Measurements from ENCODE around the gene OXA1L.
"Not testable (repeated sequence)": the region's sequence is repeated elsewhere in the genome, so short reads cannot be mapped to it uniquely, and the experiment has no call there.

Gene OXA1L

DNA sequence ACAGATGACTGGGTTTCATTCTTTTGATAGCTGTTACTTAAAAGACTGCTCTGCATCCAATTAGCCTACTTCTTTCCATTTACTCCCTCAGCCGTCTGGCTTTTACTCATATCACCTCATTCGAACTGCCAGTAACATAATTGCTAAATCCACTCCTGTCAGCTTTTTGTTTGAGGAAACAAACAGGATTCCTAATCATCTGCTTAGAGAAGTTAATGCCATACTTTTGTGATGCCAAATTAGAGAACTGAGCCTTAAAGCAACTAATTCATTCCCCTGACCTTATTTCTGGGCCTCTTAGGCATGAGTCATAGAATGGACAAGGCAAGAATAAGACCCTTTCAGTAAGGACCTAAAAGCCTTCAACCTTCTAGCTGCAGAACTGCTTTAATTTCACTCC, 2.9 kb downstream of the OXA1L start:
- H3K27ac ChIP-seq, result no peak overlapping the region
- DNase-seq (ENCODE audit: low spot score), result no peak
- H3K4me3 ChIP-seq, result no peak overlapping the region
- TF ChIP-seq, protein P1, sequence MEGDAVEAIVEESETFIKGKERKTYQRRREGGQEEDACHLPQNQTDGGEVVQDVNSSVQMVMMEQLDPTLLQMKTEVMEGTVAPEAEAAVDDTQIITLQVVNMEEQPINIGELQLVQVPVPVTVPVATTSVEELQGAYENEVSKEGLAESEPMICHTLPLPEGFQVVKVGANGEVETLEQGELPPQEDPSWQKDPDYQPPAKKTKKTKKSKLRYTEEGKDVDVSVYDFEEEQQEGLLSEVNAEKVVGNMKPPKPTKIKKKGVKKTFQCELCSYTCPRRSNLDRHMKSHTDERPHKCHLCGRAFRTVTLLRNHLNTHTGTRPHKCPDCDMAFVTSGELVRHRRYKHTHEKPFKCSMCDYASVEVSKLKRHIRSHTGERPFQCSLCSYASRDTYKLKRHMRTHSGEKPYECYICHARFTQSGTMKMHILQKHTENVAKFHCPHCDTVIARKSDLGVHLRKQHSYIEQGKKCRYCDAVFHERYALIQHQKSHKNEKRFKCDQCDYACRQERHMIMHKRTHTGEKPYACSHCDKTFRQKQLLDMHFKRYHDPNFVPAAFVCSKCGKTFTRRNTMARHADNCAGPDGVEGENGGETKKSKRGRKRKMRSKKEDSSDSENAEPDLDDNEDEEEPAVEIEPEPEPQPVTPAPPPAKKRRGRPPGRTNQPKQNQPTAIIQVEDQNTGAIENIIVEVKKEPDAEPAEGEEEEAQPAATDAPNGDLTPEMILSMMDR (IDR thresholded peaks at IDR 0.05), result no peak

DNA sequence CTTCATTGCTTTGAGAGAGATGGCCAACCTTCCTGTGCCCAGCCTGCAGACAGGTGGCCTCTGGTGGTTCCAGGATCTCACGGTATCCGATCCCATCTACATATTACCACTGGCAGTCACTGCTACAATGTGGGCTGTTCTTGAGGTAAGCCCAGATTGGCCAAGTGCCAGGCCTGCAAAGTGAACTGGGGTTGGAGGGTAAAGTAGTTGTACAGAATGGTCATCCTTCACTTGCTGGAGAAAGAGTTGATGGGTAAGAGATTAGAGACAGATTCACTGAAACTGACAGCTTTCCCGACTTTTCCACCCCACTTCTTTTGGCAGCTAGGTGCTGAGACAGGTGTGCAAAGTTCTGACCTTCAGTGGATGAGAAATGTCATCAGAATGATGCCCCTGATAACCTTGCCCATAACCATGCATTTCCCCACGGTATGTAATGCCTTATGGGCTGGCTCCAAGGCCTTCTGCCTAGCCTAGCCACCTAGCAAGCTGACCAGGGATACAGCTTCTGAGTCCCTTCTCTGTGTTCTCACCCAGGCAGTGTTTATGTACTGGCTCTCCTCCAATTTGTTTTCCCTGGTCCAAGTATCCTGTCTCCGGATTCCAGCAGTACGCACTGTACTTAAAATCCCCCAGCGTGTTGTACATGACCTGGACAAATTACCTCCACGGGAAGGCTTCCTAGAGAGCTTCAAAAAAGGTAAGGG, 4.1 kb downstream of the OXA1L start:
- no peak for DNase-seq (ENCODE audit: low spot score)
- H3K4me3 ChIP-seq, result no peak overlapping the region
- H3K27ac ChIP-seq, result no peak overlapping the region
- TF ChIP-seq, protein P1 (IDR thresholded peaks at IDR 0.05), result no peak

DNA sequence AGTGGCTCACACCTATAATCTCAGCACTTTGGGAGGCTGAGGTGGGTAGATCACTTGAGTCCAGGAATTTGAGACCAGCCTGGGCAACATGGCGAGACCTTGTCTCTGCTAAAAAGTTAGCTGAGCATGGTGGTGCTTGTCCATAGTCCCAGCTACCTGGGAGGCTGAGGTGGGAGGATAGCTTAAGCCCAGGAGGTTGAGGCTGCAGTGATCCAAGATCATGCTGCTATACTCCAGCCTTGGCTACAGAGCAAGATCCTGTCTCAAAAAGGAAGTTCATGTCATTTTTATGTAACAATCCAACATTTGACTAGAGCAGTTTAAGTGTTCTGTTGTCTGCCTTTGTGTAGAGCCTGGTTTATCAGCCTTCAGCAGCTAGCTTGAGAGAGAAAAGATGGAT, 6.2 kb downstream of the OXA1L start:
- no peak for DNase-seq (ENCODE audit: low spot score)
- Histone ChIP-seq H3K27ac (no peak overlapping the region), H3K4me3 (no peak overlapping the region)
- TF ChIP-seq, protein P1 (IDR thresholded peaks at IDR 0.05), result no peak

DNA sequence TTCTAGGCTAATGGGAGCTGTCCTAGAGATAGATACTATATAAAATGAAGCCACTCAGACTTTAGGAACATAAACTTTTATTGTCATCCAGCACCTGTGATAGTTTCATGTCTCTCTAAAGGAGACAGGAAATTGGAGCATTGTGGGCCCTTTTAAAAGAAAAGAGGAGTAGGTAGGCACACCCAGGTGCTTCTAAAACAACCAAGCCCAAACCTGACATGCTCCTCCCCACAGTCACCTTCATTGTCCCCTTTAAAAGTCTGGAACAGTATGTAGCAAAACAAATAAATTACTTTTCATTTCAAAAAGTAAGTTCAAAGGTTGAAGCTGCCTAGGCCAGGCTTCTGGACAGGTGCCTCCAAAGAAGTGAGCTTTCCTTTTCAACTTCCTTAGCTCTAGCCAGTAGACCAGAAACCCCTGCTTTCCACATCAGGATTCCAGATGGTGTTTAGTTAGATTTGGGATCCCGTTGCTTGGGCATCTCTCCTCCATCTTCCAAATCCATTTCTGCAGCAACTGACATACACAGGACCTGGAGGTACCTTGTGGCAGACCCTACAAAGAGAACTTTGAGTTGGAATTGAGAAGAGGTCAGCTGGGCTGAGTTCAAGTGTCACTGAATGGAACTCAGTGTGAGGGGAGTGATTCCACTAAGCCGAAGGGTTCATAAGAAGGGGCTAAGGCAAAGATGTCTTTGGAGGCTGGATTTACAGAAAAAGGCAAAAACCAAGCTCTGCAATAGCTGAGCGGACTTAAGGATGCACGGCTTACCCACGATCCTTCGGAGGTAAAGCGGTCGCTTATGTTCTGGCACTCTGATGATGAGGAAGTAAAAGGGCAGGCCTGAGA, 6.9 kb downstream of the OXA1L start:
- Histone ChIP-seq H3K4me3 (no peak overlapping the region), H3K27ac (no peak overlapping the region)
- TF ChIP-seq, protein P1 (IDR thresholded peaks at IDR 0.05), result no peak
- DNase-seq (ENCODE audit: low spot score), result no peak

DNA sequence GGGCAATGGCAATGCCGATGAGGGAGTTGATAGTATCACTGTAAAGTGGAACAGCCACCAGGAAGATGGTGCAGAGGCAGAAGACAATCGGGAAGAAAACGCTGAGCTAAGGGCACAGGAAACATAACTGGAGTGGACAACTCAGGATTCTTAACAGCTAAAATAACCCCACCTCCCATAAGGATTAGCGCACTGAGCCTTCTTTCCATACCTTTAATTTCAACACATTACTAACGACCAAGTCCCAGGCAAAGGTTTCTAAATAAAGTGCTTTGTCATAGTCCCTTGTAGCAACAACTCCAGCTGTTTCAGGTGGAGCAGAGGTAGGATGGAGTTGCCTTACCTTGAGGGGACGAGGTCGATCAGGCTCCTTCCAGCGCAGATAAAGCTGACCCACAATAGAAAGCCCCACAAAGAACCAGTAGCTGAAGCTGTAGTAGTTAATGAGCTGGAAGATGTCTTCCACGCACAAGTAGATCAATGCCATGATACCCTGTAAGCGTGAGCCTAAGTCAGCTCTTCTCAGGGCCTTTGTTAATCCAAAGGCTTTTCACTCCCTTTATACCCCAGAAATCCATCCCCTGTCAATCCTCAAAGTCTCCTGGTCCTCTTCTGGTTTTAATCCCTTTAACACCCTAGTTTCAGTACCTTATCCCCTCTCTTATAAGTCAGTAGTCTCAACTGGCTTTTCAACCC, 7.7 kb downstream of the OXA1L start:
- Histone ChIP-seq H3K27ac (no peak overlapping the region), H3K4me3 (no peak overlapping the region)
- no peak for DNase-seq (ENCODE audit: low spot score)
- TF ChIP-seq, protein P1 (IDR thresholded peaks at IDR 0.05), result no peak

DNA sequence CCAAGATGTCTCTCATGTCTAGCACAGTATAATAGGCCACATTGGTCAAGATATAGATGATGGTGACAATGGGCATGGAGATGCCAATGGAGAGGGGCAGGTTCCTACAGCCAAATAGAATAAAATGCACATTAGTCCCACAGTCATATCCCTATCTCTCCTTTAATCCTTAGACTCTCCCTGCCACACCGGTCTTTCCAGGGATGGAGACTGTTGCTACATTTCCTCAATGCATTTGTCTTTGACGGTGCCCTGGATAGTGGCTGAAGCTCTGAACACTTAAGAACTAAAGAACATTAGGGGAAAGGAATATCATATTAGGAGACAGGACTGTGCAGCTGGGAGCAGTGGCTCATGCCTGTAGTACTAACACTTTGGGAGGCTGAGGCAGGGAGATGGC, 9.7 kb downstream of the OXA1L start:
- Histone ChIP-seq H3K4me3 (no peak overlapping the region), H3K27ac (no peak overlapping the region)
- DNase-seq (ENCODE audit: low spot score), result no peak
- TF ChIP-seq, protein P1 (IDR thresholded peaks at IDR 0.05), result no peak

DNA sequence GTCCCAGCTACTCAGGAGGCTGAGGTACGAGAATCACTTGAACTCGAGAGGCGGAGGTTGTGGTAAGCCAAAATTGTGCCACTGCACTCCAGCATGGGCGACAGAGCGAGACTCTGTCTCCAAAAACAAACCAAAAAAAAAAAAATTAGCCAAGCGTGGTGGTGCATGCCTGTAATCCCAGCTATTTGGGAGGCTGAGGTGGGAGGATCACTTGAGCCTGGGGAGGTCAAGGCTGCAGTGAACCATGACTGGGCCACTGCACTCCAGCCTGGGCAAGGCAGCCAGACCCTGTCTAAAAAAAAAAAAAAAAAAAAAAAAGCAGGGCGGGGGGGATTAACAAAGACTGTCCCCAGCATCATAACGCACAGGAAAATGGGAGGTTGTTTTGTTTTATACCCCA, 10.4 kb downstream of the OXA1L start:
- not testable (repeated sequence) for DNase-seq (ENCODE audit: low spot score); H3K4me3 ChIP-seq

More for the DNA sequence above, 10.4 kb downstream of the OXA1L start:
- not testable (repeated sequence) for H3K27ac ChIP-seq
